22Rv1 (cell line): Measurements from ENCODE around the gene CEP85.

Source experiments
- CTCF ChIP-seq: fragments of 450-650 bp; IDR thresholded peaks from 2 replicates; pipeline ENCODE4 v1.5.1; 2017; ENCODE audit warnings: mild to moderate bottlenecking
- ZFX ChIP-seq: fragments of 450-650 bp; IDR thresholded peaks from 2 replicates; pipeline ENCODE4 v1.6.1; 2017; ENCODE audit warnings: antibody characterized with exemption, borderline replicate concordance

GRCh38 chr1:26203642-26204318 lies 30.2 kb upstream of the CEP85 start:
- no peak for TF ChIP-seq CTCF
- no peak for TF ChIP-seq ZFX
